HG03103 (cell line): ENCODE data around the gene SLC5A5.

Experiments used
- ATAC-seq: cut with Tn5 transposase; IDR thresholded peaks from one replicate; pipeline ENCODE4 v1.9.1; 2021; ENCODE audit warnings: low read depth; ENCODE audit not compliant: unreplicated experiment

The SLC5A5 gene

GRCh38 chr19:17846146-17846545 is 25.6 kb upstream of the SLC5A5 start:
- ATAC-seq: no peak

GRCh38 chr19:17847538-17848366 is 24.0 kb upstream of the SLC5A5 start, which contains the start of gene JAK3:
Gene JAK3, minus strand, starts transcription at chr19:17847982. Its CDS starts 3,565 bp downstream, at chr19:17844417.
- peak; percentile 57 for ATAC-seq

GRCh38 chr19:17848595-17849292 is 23.0 kb upstream of the SLC5A5 start:
- no peak for ATAC-seq

GRCh38 chr19:17854061-17854460 is 17.7 kb upstream of the SLC5A5 start:
- no peak for ATAC-seq

- ATAC-seq: no peak
These were observed 16.2 kb upstream of the SLC5A5 start for GRCh38 chr19:17855280-17856152.

GRCh38 chr19:17859533-17860330 is 12.0 kb upstream of the SLC5A5 start, which contains the start of gene RPL18A:
Gene RPL18A, plus strand, starts transcription at chr19:17859910. Its CDS starts 47 bp downstream, at chr19:17859957.
- ATAC-seq: peak; percentile 93

- ATAC-seq: no peak
These were observed 11.3 kb upstream of the SLC5A5 start for GRCh38 chr19:17860331-17860992.

- no peak for ATAC-seq
These were observed 10.8 kb upstream of the SLC5A5 start for GRCh38 chr19:17860993-17861360.

GRCh38 chr19:17861542-17862402 is 10.0 kb upstream of the SLC5A5 start:
- ATAC-seq: no peak

GRCh38 chr19:17862711-17863519 is 8.8 kb upstream of the SLC5A5 start:
- no peak for ATAC-seq

- no peak for ATAC-seq
These were observed 8.1 kb upstream of the SLC5A5 start for GRCh38 chr19:17863520-17864182.

- no peak for ATAC-seq
These were observed 6.1 kb upstream of the SLC5A5 start for GRCh38 chr19:17865364-17866311.

- no peak for ATAC-seq
These were observed 5.3 kb upstream of the SLC5A5 start for GRCh38 chr19:17866312-17866963.

GRCh38 chr19:17866964-17867486 is 4.7 kb upstream of the SLC5A5 start:
- ATAC-seq: no peak

GRCh38 chr19:17868669-17869068 is 3.1 kb upstream of the SLC5A5 start:
- ATAC-seq: no peak
